ENCODE results near the gene WDFY2.

The WDFY2 gene

GRCh38 chr13:51773515-51773914 lies 189.3 kb downstream of the WDFY2 start:
- DNase-seq: no peak

- no peak for DNase-seq
These were observed 191.9 kb downstream of the WDFY2 start for GRCh38 chr13:51776179-51776578.

GRCh38 chr13:51777921-51778320 lies 193.7 kb downstream of the WDFY2 start:
- no peak for DNase-seq

GRCh38 chr13:51778392-51778791 lies 194.1 kb downstream of the WDFY2 start:
- DNase-seq: no peak

- no peak for DNase-seq
These were observed 195.8 kb downstream of the WDFY2 start for GRCh38 chr13:51780099-51780498.

GRCh38 chr13:51781246-51782022 lies 197.2 kb downstream of the WDFY2 start:
- DNase-seq: no peak

GRCh38 chr13:51782026-51782710 lies 197.9 kb downstream of the WDFY2 start:
- DNase-seq: no peak

GRCh38 chr13:51783428-51784094 lies 199.3 kb downstream of the WDFY2 start:
- no peak for DNase-seq

- no peak for DNase-seq
These were observed 199.8 kb downstream of the WDFY2 start for GRCh38 chr13:51784097-51784496.

GRCh38 chr13:51785712-51786424 lies 201.6 kb downstream of the WDFY2 start:
- no peak for DNase-seq

- DNase-seq: no peak
These were observed 202.4 kb downstream of the WDFY2 start for GRCh38 chr13:51786425-51787265.

GRCh38 chr13:51793570-51794271 lies 209.5 kb downstream of the WDFY2 start:
- DNase-seq: no peak

- no peak for DNase-seq
These were observed 210.7 kb downstream of the WDFY2 start for GRCh38 chr13:51794964-51795363.

- DNase-seq: no peak
These were observed 211.2 kb downstream of the WDFY2 start for GRCh38 chr13:51795419-51795818.

- DNase-seq: no peak
These were observed 212.3 kb downstream of the WDFY2 start for GRCh38 chr13:51796546-51796945.

- peak; percentile 64 for DNase-seq
These were observed 213.6 kb downstream of the WDFY2 start for GRCh38 chr13:51797664-51798488.

- DNase-seq: no peak
These were observed 215.0 kb downstream of the WDFY2 start for GRCh38 chr13:51799261-51799660.

- DNase-seq: no peak
These were observed 216.2 kb downstream of the WDFY2 start for GRCh38 chr13:51800486-51800885.

- no peak for DNase-seq
These were observed 217.4 kb downstream of the WDFY2 start for GRCh38 chr13:51801631-51802099.

GRCh38 chr13:51802631-51803418 lies 218.6 kb downstream of the WDFY2 start:
- no peak for DNase-seq

All from central memory CD4-positive, alpha-beta T cell (primary cell).